Endothelial cell of umbilical vein (primary cell): ENCODE results near the gene TOPAZ1. TPM values are rescaled to one million over a fixed set of nuclear protein-coding genes. Genes with fewer than 3 reads are reported as not detected.

Experiments
- BruUV-seq: library from RNA; stranded (reverse); fragments of 400-500 nt; replicated peaks from 2 replicates; lab custom pipeline; 2021; lab: Mats Ljungman, UMichigan
- CTCF ChIA-PET: fragments of 300-600, 350-600 bp; sonication (Branson Sonifier 250); formaldehyde crosslinking; loops from one replicate; lab custom pipeline; 2021; ENCODE audit warnings: antibody characterized with exemption, inconsistent platforms; lab: Charles Lee
- POLR2A ChIA-PET: fragments of 300-600, 350-600 bp; sonication (Branson Sonifier 250); formaldehyde crosslinking; loops from one replicate; lab custom pipeline; 2021; ENCODE audit warnings: antibody characterized with exemption, inconsistent platforms; lab: Charles Lee
- DNase-seq: peaks from one replicate; pipeline ENCODE4 v3.0.0-alpha.2; 2011; ENCODE audit warnings: low read depth, low spot score
- FAIRE-seq: peaks from 2 replicates; lab custom pipeline; 2011; peaks lifted over from hg19 to GRCh38; lab: Jason Lieb, UNC
- H2AFZ ChIP-seq: 2 replicates; pipeline ENCODE4 v1.6.0; 2012; ENCODE audit warnings: low read depth, low read length, control low read depth, inconsistent platforms
- H3K27ac ChIP-seq: 2 replicates; pipeline ENCODE4 v1.5.1; 2011; ENCODE audit warnings: low read depth, mild to moderate bottlenecking, control low read depth, low read length, moderate library complexity; ENCODE audit not compliant: insufficient read depth
- H3K27me3 ChIP-seq, 2 experiments: 2 replicates each; pipeline versions ENCODE4 v1.6.0 to v1.6.1; 2011; ENCODE audit warnings: low read length in 2 of 2, mixed read lengths in 1 of 2; ENCODE audit not compliant: control insufficient read depth in 2 of 2, insufficient read depth in 2 of 2
- H3K36me3 ChIP-seq, 2 experiments: 2 replicates in 1 of 2; 3 replicates in 1 of 2; pipeline ENCODE4 v1.5.1; 2011; ENCODE audit warnings: low read length in 2 of 2, mild to moderate bottlenecking in 1 of 2, moderate library complexity in 1 of 2; ENCODE audit not compliant: control insufficient read depth in 2 of 2, insufficient read depth in 2 of 2; ENCODE audit errors: extremely low read depth in 1 of 2
- H3K4me1 ChIP-seq: 3 replicates; pipeline ENCODE4 v1.5.1; 2011; ENCODE audit warnings: mild to moderate bottlenecking, low read length; ENCODE audit not compliant: control insufficient read depth, insufficient read depth; ENCODE audit errors: extremely low read depth
- H3K4me2 ChIP-seq: 2 replicates; pipeline ENCODE4 v1.6.1; 2011; ENCODE audit warnings: low read length, control low read depth, mixed read lengths; ENCODE audit not compliant: insufficient read depth
- H3K4me3 ChIP-seq, 3 experiments: fragments of 200-600 bp in 1 of 3; sonication (generic), shearing (Covaris generic) in 1 of 3; replicated peaks in 1 of 3; 2 replicates each; pipeline ENCODE4 v1.5.1; 2011 to 2016; ENCODE audit warnings: control low read depth in 3 of 3, low read length in 3 of 3, mild to moderate bottlenecking in 2 of 3, inconsistent platforms in 1 of 3, low read depth in 1 of 3, moderate library complexity in 1 of 3; ENCODE audit not compliant: insufficient read depth in 1 of 3
- H3K79me2 ChIP-seq: 2 replicates; pipeline ENCODE4 v1.6.0; 2012; ENCODE audit warnings: low read length, inconsistent platforms; ENCODE audit not compliant: control insufficient read depth, insufficient read depth
- H3K9ac ChIP-seq: replicated peaks from 2 replicates; pipeline ENCODE3; 2011; ENCODE audit warnings: low read length, control low read depth; ENCODE audit not compliant: insufficient read depth; ENCODE audit errors: extremely low read depth
- H3K9me1 ChIP-seq: replicated peaks from 3 replicates; pipeline ENCODE4 v1.6.0; 2011; ENCODE audit warnings: mild to moderate bottlenecking, low read length; ENCODE audit not compliant: control insufficient read depth, insufficient read depth; ENCODE audit errors: extremely low read depth
- H3K9me3 ChIP-seq: replicated peaks from 2 replicates; pipeline ENCODE4 v1.5.1; 2012; ENCODE audit warnings: low read length, inconsistent platforms; ENCODE audit not compliant: control insufficient read depth, insufficient read depth
- H4K20me1 ChIP-seq: replicated peaks from 2 replicates; pipeline ENCODE3; 2011; ENCODE audit warnings: mild to moderate bottlenecking, low read length; ENCODE audit not compliant: control insufficient read depth, insufficient read depth; ENCODE audit errors: extremely low read depth
- EZH2 ChIP-seq: IDR thresholded peaks from 2 replicates; pipeline ENCODE4 v1.6.1; 2012; ENCODE audit warnings: borderline replicate concordance, low read depth, mild to moderate bottlenecking, moderate library complexity, low read length, inconsistent platforms; ENCODE audit not compliant: severe bottlenecking
- FOS ChIP-seq: IDR thresholded peaks from 2 replicates; pipeline ENCODE4 v1.6.1; 2011; ENCODE audit warnings: mild to moderate bottlenecking, low read length, moderate library complexity, borderline replicate concordance; ENCODE audit not compliant: insufficient read depth
- GATA2 ChIP-seq: IDR thresholded peaks from 2 replicates; pipeline ENCODE4 v1.7.0; 2011; ENCODE audit warnings: low read depth, mild to moderate bottlenecking, moderate library complexity, mixed read lengths, low read length; ENCODE audit not compliant: insufficient read length, insufficient read depth
- JUN ChIP-seq: IDR thresholded peaks from 2 replicates; pipeline ENCODE4 v1.6.1; 2011; ENCODE audit warnings: borderline replicate concordance, low read depth; ENCODE audit not compliant: insufficient read length, insufficient read depth
- MAX ChIP-seq: IDR thresholded peaks from 2 replicates; pipeline ENCODE4 v1.6.1; 2011; ENCODE audit not compliant: insufficient read depth, insufficient read length
- MYC ChIP-seq: IDR thresholded peaks from one replicate; pipeline ENCODE4 v1.6.1; 2011; ENCODE audit warnings: mild to moderate bottlenecking, low read depth, low read length
- POLR2A ChIP-seq: IDR thresholded peaks from 2 replicates; pipeline ENCODE4 v1.6.1; 2012; ENCODE audit warnings: low read depth, mild to moderate bottlenecking, control low read depth, low read length
- POLR2AphosphoS5 ChIP-seq: IDR thresholded peaks from 2 replicates; pipeline ENCODE4 v1.6.1; 2012; ENCODE audit warnings: low read depth, mild to moderate bottlenecking, control low read depth, low read length, moderate library complexity; ENCODE audit not compliant: insufficient read depth
- dilution Hi-C: fragments of 300-500 bp; cut with MboI; formaldehyde crosslinking; loops from one replicate; pipeline ENCODE4 v1.15.0; 2019; ENCODE audit warnings: low sequenced_read_pairs; ENCODE audit not compliant: extremely low pct_ligation_motif_present
- intact Hi-C: fragments of 100-400 bp; cut with micrococcal nuclease; formaldehyde crosslinking; loops from one replicate; pipeline ENCODE4 v1.10.0; 2022
- polyA plus RNA-seq, 4 experiments: library from polyadenylated mRNA; depleted of rRNA in 3 of 4; stranded (reverse) in 3 of 4; unstranded in 1 of 4; fragments of >200 nt; gene quantifications; 2 replicates each; pipeline versions ENCODE4 v1.2.1 to v1.2.3, GENCODE V29; 2011 to 2012; ENCODE audit warnings: missing spikeins in 1 of 4
- total RNA-seq: library from RNA; stranded (reverse); gene quantifications from 2 replicates; pipeline ENCODE4 v1.2.3, GENCODE V29; 2021
- TF ChIP-seq, protein P1 (sequence below), 2 donors: IDR thresholded peaks; 1 replicate in 1 of 2; 2 replicates in 1 of 2; pipeline ENCODE4 v1.5.1; 2011; ENCODE audit warnings: low read length in 2 of 2, mild to moderate bottlenecking in 2 of 2, moderate library complexity in 2 of 2, control low read depth in 1 of 2, inconsistent platforms in 1 of 2, low read depth in 1 of 2; ENCODE audit not compliant: insufficient read depth in 1 of 2; ENCODE audit errors: extremely low read depth in 1 of 2

Gene TOPAZ1
- total and polyA plus RNA-seq, 2 donors (not counting 3 experiments of a cell fraction or from before 2014, with no cell fraction given): not detected

DNA sequence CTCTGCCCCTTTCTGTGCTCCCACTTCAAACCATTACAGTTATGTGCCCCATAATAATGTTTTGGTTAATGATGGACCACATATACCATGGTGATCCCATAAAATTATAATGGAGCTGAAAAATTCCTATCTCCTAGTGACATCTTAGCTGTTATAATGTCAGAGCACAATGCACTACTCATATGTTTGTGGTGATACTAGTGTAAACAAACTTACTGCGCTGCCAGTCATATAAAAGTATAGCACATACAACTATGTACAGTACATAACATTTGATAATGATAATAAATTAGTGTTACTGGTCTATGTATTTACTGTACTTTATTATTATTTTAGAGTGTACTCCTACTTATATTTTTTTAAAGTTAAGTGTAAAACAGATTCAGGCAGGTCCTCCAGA, 51.3 kb downstream of the TOPAZ1 start:
- no TSS peak for BruUV-seq
- no peak overlapping the region for H3K4me3 ChIP-seq
- no peaks in the 10 kb centered on the region for H3K9me3 ChIP-seq
- no peak overlapping the region for H2AFZ ChIP-seq
- H4K20me1 ChIP-seq: no peaks in the 10 kb centered on the region
- no peak overlapping the region for H3K4me2 ChIP-seq
- intact Hi-C loops: no loop called here
- H3K9me1 ChIP-seq: no peaks in the 10 kb centered on the region
- FAIRE-seq (no peak), DNase-seq (no peak)
- H3K27ac ChIP-seq: no peak overlapping the region
- H3K9ac ChIP-seq: no peak overlapping the region
- H3K4me1 ChIP-seq: no peaks in the 10 kb centered on the region
- ChIA-PET POLR2A (no interaction called here), CTCF (interaction anchor here (1.8 kb wide), 1 partner anchor 11 kb away, joined by 7 read pairs; no protein-coding TSS in a partner anchor)
- H3K36me3 ChIP-seq: no peaks in the 10 kb centered on the region
- no peak for TF ChIP-seq MAX
- no peak for TF ChIP-seq EZH2
- no peak for TF ChIP-seq POLR2A
- TF ChIP-seq JUN: no peak
- TF ChIP-seq, protein P1, sequence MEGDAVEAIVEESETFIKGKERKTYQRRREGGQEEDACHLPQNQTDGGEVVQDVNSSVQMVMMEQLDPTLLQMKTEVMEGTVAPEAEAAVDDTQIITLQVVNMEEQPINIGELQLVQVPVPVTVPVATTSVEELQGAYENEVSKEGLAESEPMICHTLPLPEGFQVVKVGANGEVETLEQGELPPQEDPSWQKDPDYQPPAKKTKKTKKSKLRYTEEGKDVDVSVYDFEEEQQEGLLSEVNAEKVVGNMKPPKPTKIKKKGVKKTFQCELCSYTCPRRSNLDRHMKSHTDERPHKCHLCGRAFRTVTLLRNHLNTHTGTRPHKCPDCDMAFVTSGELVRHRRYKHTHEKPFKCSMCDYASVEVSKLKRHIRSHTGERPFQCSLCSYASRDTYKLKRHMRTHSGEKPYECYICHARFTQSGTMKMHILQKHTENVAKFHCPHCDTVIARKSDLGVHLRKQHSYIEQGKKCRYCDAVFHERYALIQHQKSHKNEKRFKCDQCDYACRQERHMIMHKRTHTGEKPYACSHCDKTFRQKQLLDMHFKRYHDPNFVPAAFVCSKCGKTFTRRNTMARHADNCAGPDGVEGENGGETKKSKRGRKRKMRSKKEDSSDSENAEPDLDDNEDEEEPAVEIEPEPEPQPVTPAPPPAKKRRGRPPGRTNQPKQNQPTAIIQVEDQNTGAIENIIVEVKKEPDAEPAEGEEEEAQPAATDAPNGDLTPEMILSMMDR (IDR thresholded peaks at IDR 0.05; ENCODE audit: extremely low read depth in 1 of 2, insufficient read depth in 1 of 2, low read depth in 1 of 2, low read length in 2 of 2): no peak
- TF ChIP-seq FOS: no peak
- TF ChIP-seq POLR2AphosphoS5: no peak
- TF ChIP-seq MYC: no peak
- TF ChIP-seq GATA2: no peak
- peaks cover 1 to 4% of the 10 kb centered on the region in 2 experiments for H3K27me3 ChIP-seq
- dilution Hi-C loops: no loop called here
- H3K79me2 ChIP-seq: no peaks in the 10 kb centered on the region
